GM19468 (cell line): ENCODE measurements around the gene ACYP1.

Experiments used
- ATAC-seq: cut with Tn5 transposase; IDR thresholded peaks from one replicate; pipeline ENCODE4 v1.9.1; 2021; ENCODE audit warnings: mild to moderate bottlenecking, moderate library complexity, moderate number of reproducible peaks; ENCODE audit not compliant: unreplicated experiment; ENCODE audit errors: extremely low read depth

ACYP1 gene

GRCh38 chr14:75044322-75044721, 19.5 kb downstream of the ACYP1 start:
- no peak for ATAC-seq

DNA sequence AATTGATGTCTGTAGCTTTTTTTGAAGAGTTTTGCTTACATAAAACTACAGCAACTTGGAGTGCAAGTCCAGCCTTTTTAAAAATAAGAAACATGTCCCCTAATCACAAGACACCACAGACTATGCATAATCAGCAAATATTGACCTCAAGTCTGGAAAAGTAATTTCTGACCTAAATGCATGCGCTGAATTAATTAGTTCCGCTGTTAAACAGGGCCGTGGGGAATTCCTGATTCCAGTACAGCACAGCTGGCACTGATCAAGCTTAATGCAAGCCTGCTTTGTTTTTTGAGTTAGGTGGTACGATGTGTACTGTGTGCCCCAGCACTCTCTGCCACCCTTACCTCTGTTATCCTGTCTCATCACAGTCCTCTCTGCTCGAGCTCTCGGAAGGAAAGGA, 21.8 kb downstream of the ACYP1 start:
- ATAC-seq: no peak

- no peak for ATAC-seq
Measured at GRCh38 chr14:75041613-75042012, 22.2 kb downstream of the ACYP1 start.

GRCh38 chr14:75040959-75041358, 22.9 kb downstream of the ACYP1 start:
- no peak for ATAC-seq

GRCh38 chr14:75040507-75040906, 23.3 kb downstream of the ACYP1 start:
- no peak for ATAC-seq

GRCh38 chr14:75032939-75033338, 30.9 kb downstream of the ACYP1 start:
- ATAC-seq: no peak

DNA sequence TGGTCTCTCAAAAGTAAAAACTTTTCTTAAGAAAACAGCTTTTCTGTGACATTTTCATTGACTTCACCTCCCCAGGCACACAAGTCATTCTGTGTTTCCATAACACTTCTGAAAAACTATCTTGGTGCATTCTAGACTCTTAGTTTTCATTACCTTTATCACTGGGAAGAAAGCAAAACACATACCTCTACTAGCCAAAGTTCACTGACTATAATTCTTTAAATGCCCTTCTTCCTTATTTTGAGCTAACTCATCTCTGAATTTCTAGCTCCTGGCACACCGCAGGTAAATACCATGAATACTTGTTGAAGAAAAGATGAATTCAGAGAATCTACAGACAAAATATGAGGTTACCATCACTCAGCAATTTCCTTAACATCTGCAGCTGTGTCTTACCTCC, 33.7 kb downstream of the ACYP1 start:
- ATAC-seq: no peak

DNA sequence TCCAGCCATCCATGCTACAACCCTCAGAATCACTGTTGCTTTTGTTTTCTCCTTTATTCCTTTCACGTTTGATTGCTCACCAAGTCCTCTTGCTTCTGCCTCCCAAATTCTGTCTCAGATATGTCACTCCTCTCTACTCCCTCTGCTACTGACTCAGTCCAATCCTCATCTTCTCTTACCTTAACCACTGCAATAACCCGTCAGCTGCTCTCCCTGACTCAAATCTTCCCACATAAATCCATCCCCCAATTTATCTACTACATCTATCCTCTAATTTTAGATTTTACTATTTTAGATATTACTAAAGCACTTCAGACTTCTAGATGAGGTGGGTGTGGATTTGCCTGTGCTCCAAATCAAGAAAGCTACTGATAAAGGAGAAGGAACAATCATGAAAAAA, 37.9 kb downstream of the ACYP1 start:
- no peak for ATAC-seq

DNA sequence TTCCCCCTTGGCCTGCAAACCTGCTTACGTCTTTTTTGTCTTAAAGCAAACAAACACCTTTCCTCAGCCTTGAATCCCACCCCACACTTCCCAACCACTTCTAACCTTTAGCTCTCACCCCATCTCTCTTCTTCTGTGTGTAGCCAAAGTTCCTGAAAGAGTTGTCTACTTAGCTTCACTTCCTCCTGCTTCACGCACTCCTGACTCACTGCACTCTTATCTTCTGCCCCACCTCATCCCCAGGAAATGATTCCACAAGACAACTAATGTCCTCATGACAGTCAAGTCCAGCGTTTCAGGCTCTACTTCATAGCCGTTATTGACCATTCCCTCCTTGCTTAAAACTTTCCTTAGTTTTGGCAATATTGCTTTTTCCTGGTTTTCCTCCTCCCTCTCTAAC, 38.7 kb downstream of the ACYP1 start:
- no peak for ATAC-seq

DNA sequence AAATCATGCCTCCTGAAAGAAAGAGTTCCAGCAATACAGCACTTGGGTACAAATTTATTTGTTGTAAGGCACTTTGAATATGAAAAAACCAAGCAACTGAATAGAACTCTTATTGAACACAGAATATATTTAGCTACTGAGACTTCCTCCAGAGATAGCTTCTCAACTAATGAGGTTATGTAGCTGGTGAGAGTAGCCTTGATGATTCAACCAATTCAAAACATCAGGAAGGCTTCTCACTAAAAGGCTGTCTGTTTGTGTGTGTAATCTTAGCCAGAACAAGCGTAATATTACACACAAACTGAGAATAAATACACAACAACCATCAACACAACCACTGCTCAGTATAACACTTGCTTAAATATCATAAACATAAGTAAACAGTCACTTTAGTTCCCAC, 40.7 kb downstream of the ACYP1 start:
- ATAC-seq: no peak

- no peak for ATAC-seq
Measured at GRCh38 chr14:75022655-75023054, 41.2 kb downstream of the ACYP1 start.

DNA sequence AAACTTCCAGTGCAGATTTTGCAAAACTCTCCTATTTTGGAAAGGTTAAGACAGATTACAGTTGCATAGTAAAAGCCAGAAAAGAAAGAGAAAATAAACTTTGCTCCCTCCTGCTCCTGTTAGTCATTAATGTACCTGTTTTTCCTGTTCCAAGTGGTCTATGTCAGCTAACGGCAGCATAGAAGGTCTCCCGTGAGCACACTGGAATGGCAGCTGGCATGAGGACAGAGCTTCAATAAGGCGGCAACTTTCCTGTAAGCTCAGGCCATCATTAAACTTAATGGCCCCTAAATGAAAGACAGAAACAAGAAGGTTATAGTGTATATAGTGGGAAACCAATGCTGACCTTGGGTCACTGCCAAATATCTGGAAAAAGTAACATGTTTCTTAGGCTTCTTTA, 45.1 kb downstream of the ACYP1 start:
- ATAC-seq: no peak

GRCh38 chr14:75016815-75017214, 47.0 kb downstream of the ACYP1 start:
- ATAC-seq: no peak

DNA sequence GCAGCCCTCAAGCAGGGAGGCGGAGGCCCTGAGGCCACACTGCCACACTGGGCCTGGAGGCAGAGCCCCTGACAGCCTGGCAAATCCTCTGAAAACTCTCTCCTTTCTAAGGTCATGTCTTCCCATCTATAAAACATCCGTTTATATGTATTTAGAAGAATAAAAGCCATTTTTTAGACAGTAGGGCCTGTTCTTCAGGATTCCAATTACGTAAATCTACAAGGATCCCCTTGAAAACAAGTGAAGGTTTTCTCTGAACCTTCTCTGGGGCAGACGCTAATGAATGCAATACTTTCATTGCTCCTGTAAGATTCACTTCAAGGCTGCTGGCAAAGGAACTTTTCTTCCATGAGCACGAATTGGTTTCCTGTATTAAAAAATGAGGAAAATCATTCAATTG, 48.3 kb downstream of the ACYP1 start:
- no peak for ATAC-seq

DNA sequence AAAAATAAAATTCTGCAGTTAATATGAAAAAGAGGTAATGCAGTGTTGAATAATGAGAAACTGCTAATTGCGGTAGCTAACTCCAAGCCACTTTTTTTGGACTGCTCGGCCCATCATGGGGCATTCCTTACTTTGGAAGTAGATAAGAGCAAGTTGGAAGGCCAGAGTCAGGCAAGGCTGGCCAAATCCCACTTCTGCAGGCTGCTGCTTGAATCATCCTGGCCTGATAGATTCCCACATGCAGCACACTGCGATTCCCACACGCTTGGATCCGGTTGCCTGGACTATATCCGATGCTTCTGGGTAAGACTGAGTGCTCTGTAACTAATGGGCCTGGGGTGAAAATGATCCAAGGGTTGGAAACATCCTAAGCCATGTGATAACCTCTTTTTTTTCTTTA, 50.5 kb downstream of the ACYP1 start:
- no peak for ATAC-seq

- ATAC-seq: no peak
Measured at GRCh38 chr14:75011356-75011994, 52.3 kb downstream of the ACYP1 start.

DNA sequence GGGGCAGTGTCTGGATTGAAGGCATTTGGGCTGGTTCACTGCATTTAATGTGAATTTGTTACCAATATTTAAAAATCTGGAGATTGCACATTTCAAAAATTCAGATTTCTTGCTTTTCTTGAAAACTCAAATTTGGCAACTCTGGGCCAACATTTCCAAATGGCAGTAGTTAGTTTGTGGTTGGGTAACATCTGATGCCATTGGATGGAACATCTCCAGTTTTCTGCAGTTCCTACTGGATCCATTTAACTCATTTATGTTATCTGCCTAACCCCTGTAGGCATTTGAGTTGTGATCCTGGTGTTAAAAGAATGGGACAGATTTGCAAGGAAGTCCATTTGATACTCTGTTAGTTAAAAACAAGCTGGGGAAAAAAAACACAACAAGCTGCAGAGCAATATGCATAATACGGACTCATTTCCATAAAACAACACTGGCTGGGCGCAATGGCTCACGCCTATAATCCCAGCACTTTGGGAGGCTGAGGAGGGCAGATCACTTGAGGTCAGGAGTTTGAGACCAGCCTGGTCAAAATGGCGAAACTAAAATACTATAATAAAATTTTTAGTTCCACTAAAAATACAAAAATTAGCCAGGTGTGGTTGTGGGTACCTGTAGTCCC, 53.2 kb downstream of the ACYP1 start:
- no peak for ATAC-seq

GRCh38 chr14:75009176-75009575, 54.6 kb downstream of the ACYP1 start:
- no peak for ATAC-seq

- ATAC-seq: no peak
Measured at GRCh38 chr14:75005357-75005756, 58.5 kb downstream of the ACYP1 start.

DNA sequence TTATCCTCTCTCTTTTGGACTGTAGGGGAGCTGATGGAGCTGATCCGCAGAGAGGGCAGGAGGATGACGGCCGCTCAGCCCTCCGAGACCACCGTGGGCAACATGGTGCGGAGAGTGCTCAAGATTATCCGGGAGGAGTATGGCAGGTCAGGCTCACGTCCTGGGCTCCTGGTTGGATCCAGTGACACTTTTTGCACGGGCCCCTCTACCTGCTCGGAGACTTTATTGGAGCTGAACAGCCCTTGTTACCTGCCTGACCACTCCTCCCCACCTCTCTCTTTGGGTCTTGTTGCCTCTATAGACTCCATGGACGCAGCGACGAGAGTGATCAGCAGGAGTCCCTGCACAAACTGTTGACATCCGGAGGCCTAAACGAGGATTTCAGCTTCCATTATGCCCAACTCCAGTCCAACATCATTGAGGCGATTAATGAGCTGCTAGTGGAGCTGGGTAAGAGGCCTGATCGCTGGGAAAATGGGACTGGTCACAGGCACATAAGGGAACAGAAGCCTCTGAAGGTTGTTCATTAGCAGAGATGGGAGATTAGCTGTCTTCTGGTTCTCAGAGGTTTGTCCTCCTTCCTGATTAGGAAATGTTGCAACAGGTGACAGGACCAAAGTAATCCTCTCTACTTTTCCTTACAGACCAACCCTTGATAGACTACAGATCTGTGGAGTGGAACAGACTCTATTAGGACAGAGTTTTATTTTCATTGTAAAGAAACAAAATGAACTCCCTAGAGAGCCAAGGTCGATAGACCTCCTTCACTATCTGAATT, 60.4 kb downstream of the ACYP1 start:
- no peak for ATAC-seq
